ENCODE measurements around the gene SPATA24.
"Not testable (repeated sequence)": the region's sequence is repeated elsewhere in the genome, so short reads cannot be mapped to it uniquely, and the experiment has no call there.

Gene SPATA24

DNA sequence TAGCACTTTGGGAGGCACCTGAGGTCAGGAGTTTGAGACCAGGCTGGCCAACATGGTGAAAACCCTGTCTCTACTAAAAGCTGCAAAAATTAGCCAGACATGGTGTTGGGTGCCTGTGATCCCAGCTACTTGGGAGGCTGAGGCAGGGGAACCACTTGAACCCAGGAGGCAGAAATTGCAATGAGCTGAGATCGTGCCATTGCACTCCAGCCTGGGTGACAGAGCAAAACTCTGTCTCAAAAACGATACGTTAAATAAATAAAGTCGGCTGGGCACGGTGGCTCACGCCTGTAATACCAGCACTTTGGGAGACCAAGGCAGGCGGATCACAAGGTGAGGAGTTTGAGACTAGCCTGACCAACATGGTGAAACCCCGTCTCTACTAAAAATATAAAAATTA is 48.0 kb downstream of the SPATA24 start:
- not testable (repeated sequence) for H3K4me1 ChIP-seq (ENCODE audit: insufficient read depth, low read length); H3K9me3 ChIP-seq (ENCODE audit: low read length); H3K36me3 ChIP-seq (ENCODE audit: insufficient read depth, low read length); H3K4me3 ChIP-seq (ENCODE audit: low read depth in 1 of 2, low read length in 2 of 2); H3K27me3 ChIP-seq (ENCODE audit: control insufficient read depth in 1 of 2, insufficient read depth in 2 of 2, low read length in 2 of 2); H3K9ac ChIP-seq (ENCODE audit: low read length); H3K27ac ChIP-seq (ENCODE audit: low read depth, low read length)

GRCh38 chr5:139354186-139354585 is 49.7 kb downstream of the SPATA24 start:
- no peak overlapping the region for H3K4me3 ChIP-seq (ENCODE audit: low read depth in 1 of 2, low read length in 2 of 2)
- H3K27ac ChIP-seq (ENCODE audit: low read depth, low read length), result no peak overlapping the region
- peaks cover 9% of the 10 kb centered on the region for H3K36me3 ChIP-seq (ENCODE audit: insufficient read depth, low read length)
- no peak overlapping the region for H3K9ac ChIP-seq (ENCODE audit: low read length)
- no peaks in the 10 kb centered on the region for H3K9me3 ChIP-seq (ENCODE audit: low read length)
- H3K4me1 ChIP-seq (ENCODE audit: insufficient read depth, low read length), result peaks cover 6% of the 10 kb centered on the region
- no peaks in the 10 kb centered on the region for H3K27me3 ChIP-seq (ENCODE audit: control insufficient read depth in 1 of 2, insufficient read depth in 2 of 2, low read length in 2 of 2)

GRCh38 chr5:139347863-139348262 is 56.0 kb downstream of the SPATA24 start:
- H3K27ac ChIP-seq (ENCODE audit: low read depth, low read length); H3K9me3 ChIP-seq (ENCODE audit: low read length); H3K36me3 ChIP-seq (ENCODE audit: insufficient read depth, low read length); H3K9ac ChIP-seq (ENCODE audit: low read length); H3K4me3 ChIP-seq (ENCODE audit: low read depth in 1 of 2, low read length in 2 of 2); H3K27me3 ChIP-seq (ENCODE audit: control insufficient read depth in 1 of 2, insufficient read depth in 2 of 2, low read length in 2 of 2): not testable (repeated sequence)
- peaks cover 20% of the 10 kb centered on the region for H3K4me1 ChIP-seq (ENCODE audit: insufficient read depth, low read length)
